Endothelial cell of hepatic sinusoid (primary cell): ENCODE results near the gene FCRL2.

Source experiments
- in situ Hi-C: cut with HindIII; loops from 2 replicates; pipeline ENCODE4 v1.10.0; 2017; ENCODE audit warnings: low sequenced_read_pairs

Gene FCRL2

GRCh38 chr1:157776971-157777391 lies at the start of gene FCRL2:
Gene FCRL2 (minus strand): TSS chr1:157777132. CDS start chr1:157777073, 59 bp downstream.
- in situ Hi-C loops, result no loop called here

DNA sequence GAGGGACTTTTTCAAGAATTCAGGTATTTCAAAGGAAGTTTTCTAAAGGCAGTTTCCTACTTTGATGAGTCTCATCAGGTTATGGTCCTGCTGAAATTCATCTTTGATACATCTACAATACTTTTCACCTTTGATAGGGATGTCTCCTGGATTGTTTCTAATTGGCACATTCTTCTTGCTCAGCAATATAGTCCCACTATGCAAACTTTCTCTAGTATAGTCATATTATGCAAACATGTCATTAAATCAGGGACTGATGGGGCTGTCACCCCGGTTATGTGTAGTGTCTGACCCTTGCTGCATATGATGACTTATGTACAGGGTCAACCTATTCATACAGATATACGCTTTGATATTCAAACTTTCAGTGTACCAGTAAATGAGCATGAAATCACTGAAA lies 43.4 kb upstream of the FCRL2 start:
- in situ Hi-C loops, result no loop called here

DNA sequence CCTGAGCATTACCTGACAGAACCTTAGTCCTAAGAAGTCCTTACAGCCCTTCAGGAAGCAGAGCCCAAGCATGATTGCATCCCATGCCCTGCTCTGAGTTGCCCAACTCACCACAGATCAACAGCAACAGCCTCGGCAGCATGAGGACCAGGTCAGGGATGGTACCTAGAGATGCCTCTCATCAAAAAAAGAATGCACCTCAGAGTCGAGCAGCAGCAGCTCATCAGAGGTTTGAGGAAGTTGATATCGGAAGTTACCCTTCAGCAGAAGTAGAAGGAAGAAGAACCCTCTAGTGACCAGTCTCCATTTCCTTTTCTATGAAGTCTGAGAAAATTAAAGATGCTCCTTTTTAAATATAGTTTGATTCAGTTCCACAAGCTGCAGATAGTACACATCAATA lies 43.0 kb upstream of the FCRL2 start, which contains the start of gene FCRL1:
Gene FCRL1 (minus strand): TSS at position 225 of the 400 bp plus-strand sequence. CDS start 83 bp downstream, at position 142.
- in situ Hi-C loops, result no loop called here

DNA sequence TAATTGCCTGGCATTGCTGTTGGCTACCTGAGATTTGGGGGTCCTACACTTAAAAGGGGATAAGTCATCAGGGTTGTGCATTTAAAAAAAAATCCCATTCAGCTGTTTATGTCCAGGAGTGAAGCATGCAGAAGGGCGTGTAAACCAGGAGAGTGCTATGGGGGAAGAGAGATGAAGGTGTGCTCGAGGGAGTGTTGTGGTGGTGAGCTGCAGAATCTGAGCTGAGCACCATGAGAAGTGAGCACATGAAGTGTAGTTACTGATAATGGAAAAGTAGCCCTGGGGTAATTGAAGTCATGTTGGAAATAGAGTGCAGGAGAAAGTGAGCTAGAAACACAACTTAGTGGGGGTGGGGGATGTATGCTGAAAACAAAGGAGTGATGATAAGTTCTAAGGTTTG lies 42.3 kb upstream of the FCRL2 start:
- in situ Hi-C loops, result no loop called here

DNA sequence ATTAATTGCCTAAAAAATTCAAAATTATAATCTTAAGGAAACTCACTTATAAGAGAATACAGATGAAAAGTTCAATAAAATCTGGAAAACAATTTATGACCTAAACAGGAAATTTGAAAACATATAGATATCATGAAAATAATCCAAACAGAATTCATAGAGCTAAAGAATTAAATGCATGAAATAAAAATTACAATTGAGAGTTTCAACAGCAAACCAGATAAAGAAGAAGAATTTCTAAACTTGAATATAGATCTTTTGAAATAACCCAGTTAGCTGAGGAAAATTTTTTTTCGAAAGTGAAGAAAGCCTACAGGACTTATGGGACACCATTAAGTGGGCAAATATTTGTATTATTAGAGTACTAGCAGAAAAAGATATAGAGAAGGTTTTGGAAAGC lies 36.3 kb upstream of the FCRL2 start:
- in situ Hi-C loops, result no loop called here

- in situ Hi-C loops, result no loop called here
Measured at GRCh38 chr1:157806431-157807149, 29.7 kb upstream of the FCRL2 start.

DNA sequence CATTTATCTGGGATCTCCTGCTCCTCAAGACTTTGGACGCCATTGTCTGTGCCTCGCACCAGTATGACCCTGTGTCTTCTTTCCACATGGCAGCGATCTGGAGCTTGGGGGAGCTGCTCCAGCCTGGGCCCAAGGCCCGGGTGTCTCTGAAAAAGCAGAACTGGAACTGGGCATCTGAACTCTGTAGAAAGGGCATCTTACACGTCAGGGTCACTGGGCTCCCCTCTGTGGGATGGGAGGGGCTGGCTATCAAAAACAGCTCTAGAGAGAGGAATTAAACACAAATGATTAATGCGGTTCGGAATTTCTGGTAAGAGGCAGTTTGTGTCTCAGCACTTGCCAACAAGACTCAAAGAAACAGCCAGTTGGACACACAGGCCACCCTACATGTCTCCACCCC lies 26.9 kb upstream of the FCRL2 start:
- in situ Hi-C loops, result no loop called here

- in situ Hi-C loops, result no loop called here
Measured at GRCh38 chr1:157799996-157800395, 23.1 kb upstream of the FCRL2 start.

DNA sequence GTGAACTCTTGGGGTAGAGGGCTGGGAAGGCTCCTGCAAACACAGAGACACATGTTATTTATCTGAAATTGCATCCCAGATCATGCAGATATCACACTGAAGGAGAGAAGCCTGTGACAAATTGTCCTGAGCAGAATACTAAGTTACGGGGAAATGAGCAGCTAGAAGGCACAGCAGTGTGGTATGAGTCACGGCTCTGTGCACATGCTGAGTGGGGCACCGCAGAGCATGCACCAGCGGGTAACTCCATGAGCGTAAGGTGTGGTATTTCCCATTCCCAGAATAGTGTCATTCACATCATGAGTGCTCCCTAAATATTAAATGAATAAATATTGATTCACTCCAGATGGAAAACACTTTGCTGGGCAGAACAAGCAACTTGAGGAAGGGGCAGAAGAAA lies 21.3 kb upstream of the FCRL2 start:
- in situ Hi-C loops, result no loop called here

DNA sequence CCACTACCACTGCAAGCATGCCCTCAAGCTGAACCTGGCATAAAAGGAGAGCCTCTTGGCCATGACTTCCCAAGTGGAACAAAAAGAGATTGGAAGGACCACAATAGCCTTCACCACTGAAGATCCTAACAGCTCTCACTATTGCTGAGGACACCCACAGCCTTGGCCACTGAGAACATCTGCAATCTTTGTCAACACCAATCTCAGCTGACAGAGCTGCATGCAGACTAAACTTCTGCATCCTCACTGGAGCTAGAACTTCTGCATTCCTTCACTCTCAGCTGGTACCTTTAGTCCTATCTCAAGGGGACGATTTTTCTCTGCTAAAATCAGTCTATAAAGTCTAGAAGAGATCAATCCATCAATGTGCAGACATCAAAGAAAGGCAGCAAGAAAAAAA lies 8.3 kb upstream of the FCRL2 start:
- in situ Hi-C loops, result no loop called here

GRCh38 chr1:157784801-157785200 lies 7.9 kb upstream of the FCRL2 start:
- in situ Hi-C loops, result no loop called here

DNA sequence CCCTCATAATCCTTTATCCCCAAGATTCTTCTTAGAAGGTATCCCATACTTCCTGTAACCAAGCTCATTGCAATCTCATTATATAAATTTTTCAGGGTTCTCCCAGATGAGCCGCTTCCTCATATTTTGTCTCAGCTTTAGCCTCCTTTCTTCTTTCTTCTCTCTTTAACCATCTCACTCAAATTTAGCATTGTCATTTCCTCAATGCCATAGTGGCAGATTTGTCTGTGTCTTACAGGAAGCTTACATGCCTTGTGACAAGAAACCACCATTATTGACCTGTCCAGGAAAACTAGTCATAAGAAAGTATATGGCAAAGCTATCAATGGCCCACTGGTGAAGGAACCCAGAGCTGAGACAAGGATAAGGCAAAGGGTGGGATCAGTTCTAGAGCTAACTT lies 6.0 kb upstream of the FCRL2 start:
- in situ Hi-C loops, result no loop called here

- in situ Hi-C loops, result no loop called here
Measured at GRCh38 chr1:157781048-157781447, 4.1 kb upstream of the FCRL2 start.

- in situ Hi-C loops, result no loop called here
Measured at GRCh38 chr1:157775101-157775870, 1.6 kb downstream of the FCRL2 start.

GRCh38 chr1:157774412-157774811 lies 2.5 kb downstream of the FCRL2 start:
- in situ Hi-C loops, result no loop called here

DNA sequence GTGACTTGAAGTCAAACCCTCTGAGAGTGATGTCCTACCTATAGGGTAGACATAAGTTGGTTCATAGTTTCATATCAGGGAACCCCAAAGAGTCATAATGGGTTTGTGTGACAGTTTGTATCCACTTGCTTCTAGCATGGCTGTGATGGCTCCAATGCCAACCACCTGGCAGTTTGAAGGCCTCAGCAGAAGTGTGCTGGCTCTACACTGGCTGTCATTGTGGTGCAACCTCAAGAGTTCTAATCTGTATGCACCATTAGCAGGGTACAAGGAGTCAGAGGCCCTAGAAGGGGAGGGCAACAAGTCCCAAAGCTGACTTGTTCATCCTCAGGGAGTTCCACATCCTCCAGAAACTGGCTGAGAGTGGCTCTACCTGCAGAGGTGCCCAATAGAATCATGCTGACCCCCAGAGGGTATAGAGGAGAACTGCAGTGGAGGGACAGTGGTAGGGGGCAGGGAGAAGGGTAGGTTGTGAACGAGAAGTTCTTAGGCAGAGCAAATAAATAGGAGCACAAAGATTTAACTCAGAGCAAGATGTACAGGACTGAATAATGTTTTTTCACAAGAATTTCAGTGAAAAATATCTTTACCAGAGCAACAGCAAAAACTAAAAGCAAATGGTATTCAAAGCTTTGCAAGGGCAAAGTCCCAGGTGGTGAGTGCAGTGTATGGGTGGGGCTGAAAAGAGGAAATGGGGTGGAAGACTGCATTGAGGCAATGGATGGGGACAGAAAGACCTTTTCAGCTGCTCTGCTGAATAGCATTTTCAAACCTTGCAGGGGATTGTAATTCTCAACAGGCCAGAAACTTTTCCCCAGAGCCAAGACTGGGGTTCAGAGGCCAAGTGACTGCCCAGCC lies 3.2 kb downstream of the FCRL2 start:
- in situ Hi-C loops, result no loop called here

DNA sequence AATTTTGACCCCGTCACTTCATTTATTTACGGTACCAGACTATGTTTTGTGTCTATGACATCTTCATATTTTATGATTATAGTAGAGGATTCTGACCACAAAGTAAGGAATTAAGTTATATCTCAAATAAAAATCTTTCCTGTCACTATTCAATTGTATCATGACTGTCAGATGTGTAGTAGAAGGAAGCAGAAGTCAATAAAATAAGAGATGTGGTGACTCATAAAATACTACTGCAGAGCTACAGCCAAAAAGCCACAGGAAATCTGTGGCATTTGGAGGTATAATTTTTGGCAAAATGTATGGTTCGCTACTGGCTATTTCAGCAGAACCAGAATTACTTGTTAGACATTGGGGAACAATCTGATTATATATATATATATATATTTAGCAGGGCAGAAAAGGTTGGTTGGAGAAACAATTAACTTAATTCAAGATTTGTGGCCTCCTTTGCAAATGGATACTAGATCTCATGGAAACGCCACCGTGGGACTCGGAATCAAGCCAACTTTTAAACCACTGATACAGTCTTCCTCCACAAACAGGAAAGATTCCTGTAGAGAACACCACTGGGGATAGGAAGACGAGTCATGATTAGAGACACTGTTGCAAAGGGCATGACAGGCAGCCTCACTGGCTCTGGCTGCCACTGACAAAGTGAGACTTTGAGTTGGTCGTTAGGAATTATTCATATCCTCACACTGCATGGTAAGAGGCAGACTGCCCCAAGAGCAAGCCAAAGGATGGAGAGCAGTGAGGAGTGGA lies 5.1 kb downstream of the FCRL2 start:
- in situ Hi-C loops, result no loop called here

- in situ Hi-C loops, result no loop called here
Measured at GRCh38 chr1:157770442-157771043, 6.4 kb downstream of the FCRL2 start.

GRCh38 chr1:157766792-157767191 lies 10.1 kb downstream of the FCRL2 start:
- in situ Hi-C loops, result no loop called here

DNA sequence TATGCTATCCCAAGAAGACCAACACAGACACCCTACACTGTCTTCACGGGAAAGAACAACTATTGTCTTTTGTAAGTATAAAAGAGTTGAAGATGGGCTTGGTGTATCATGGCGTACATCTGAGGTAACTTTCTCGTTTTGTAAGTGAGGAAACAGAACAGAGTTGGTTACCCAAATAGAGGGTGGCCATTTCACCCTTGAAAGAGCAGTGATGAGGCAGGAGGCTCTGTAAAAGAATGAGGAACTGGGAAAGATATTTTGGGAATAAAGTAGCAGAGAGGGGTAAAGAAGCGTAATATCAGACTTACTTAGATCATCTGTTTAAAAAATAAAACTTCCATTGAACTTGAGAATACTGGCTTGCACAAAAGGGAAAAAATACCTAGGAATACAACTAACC lies 18.9 kb downstream of the FCRL2 start:
- in situ Hi-C loops, result no loop called here
